B cell (primary cell): ENCODE results near the gene ERBB4. TPM values are rescaled to one million over a fixed set of nuclear protein-coding genes. Genes with fewer than 3 reads are reported as not detected.

Source experiments
- ATAC-seq: fragments of 200-7000 bp; cut with Tn5 transposase; one replicate; pipeline ENCODE4 v1.10.0; 2021; ENCODE audit warnings: low read depth, mild to moderate bottlenecking, moderate number of reproducible peaks, moderate library complexity
- CTCF ChIA-PET: fragments of 350-600 bp; sonication (Branson Sonifier 250); formaldehyde crosslinking; loops from one replicate; lab custom pipeline; 2021; ENCODE audit warnings: antibody characterized with exemption, inconsistent platforms; lab: Charles Lee
- POLR2A ChIA-PET: fragments of 350-600 bp; sonication (Branson Sonifier 250); formaldehyde crosslinking; loops from one replicate; lab custom pipeline; 2021; ENCODE audit warnings: antibody characterized with exemption; lab: Charles Lee
- DNase-seq: peaks from one replicate; pipeline ENCODE4 v3.0.0; 2013
- H2AFZ ChIP-seq: 2 replicates; pipeline ENCODE4 v1.6.1; 2012; ENCODE audit warnings: mild to moderate bottlenecking, low read depth, low read length; ENCODE audit not compliant: insufficient read depth, poor library complexity, severe bottlenecking
- H3K27ac ChIP-seq, 2 donors: 1 replicate in 1 of 2; 2 replicates in 1 of 2; pipeline ENCODE4 v1.5.1; 2012 to 2013; ENCODE audit warnings: low read length in 2 of 2, mild to moderate bottlenecking in 2 of 2, moderate library complexity in 1 of 2
- H3K27me3 ChIP-seq, 4 experiments: fragments of 200-600 bp in 1 of 4; sonication (generic) in 1 of 4; replicated peaks in 1 of 4; 1 replicate in 2 of 4; 2 replicates in 2 of 4; pipeline versions ENCODE4 v1.6.1 to v1.7.0; 2013 to 2016; ENCODE audit warnings: low read length in 3 of 4, mild to moderate bottlenecking in 2 of 4, mixed read lengths in 1 of 4, moderate library complexity in 1 of 4; ENCODE audit not compliant: insufficient read depth in 4 of 4, control insufficient read depth in 3 of 4; ENCODE audit errors: control extremely low read depth in 1 of 4
- H3K36me3 ChIP-seq, 2 experiments: replicated peaks in 1 of 2; 1 replicate in 1 of 2; 2 replicates in 1 of 2; pipeline versions ENCODE4 v1.6.1 to v1.7.1; 2013; ENCODE audit warnings: low read length in 1 of 2; ENCODE audit not compliant: insufficient read depth in 2 of 2, control insufficient read depth in 1 of 2; ENCODE audit errors: control extremely low read depth in 1 of 2, extremely low read depth in 1 of 2
- H3K4me1 ChIP-seq, 2 donors: fragments of 200-600 bp in 1 of 2; sonication (generic) in 1 of 2; 1 replicate in 1 of 2; 2 replicates in 1 of 2; pipeline versions ENCODE4 v1.5.1 to v1.6.1; 2013 to 2017; ENCODE audit warnings: low read length in 2 of 2; ENCODE audit not compliant: control insufficient read depth in 2 of 2, insufficient read depth in 2 of 2
- H3K4me2 ChIP-seq: replicated peaks from 2 replicates; pipeline ENCODE3; 2012; ENCODE audit warnings: mild to moderate bottlenecking, low read depth, low read length; ENCODE audit not compliant: poor library complexity, severe bottlenecking
- H3K4me3 ChIP-seq, 5 experiments: fragments of 200-600 bp in 1 of 5; sonication (generic) in 1 of 5; 1 replicate in 3 of 5; 2 replicates in 2 of 5; pipeline versions ENCODE4 v1.5.1 to v1.7.0; 2011 to 2016; ENCODE audit warnings: low read length in 4 of 5, mild to moderate bottlenecking in 4 of 5, low read depth in 2 of 5, control low read depth in 1 of 5, moderate library complexity in 1 of 5; ENCODE audit not compliant: insufficient read depth in 1 of 5; ENCODE audit errors: control extremely low read depth in 1 of 5, extremely low read depth in 1 of 5
- H3K79me2 ChIP-seq: fragments of 200-600 bp; sonication (generic); one replicate; pipeline ENCODE4 v1.6.0; 2016; ENCODE audit warnings: low read length; ENCODE audit not compliant: control insufficient read depth, insufficient read depth
- H3K9ac ChIP-seq: fragments of 200-600 bp; sonication (generic); 2 replicates; pipeline ENCODE4 v1.6.1; 2017; ENCODE audit warnings: mild to moderate bottlenecking, low read length, moderate library complexity
- H3K9me3 ChIP-seq, 3 donors: one replicate each; pipeline versions ENCODE4 v1.6.1 to v1.7.1; 2013; ENCODE audit warnings: low read length in 2 of 3; ENCODE audit not compliant: control insufficient read depth in 2 of 3, insufficient read depth in 1 of 3; ENCODE audit errors: control extremely low read depth in 1 of 3
- H4K20me1 ChIP-seq: 2 replicates; pipeline ENCODE4 v1.6.0; 2012; ENCODE audit warnings: mild to moderate bottlenecking, low read length; ENCODE audit not compliant: insufficient read depth, control insufficient read depth, poor library complexity, severe bottlenecking
- H3K27ac Mint-ChIP-seq: one replicate; pipeline ENCODE4 v1.8.0; 2021; ENCODE audit warnings: mixed read lengths
- H3K27me3 Mint-ChIP-seq: one replicate; pipeline ENCODE4 v1.8.0; 2021; ENCODE audit warnings: mixed read lengths
- H3K4me1 Mint-ChIP-seq: one replicate; pipeline ENCODE4 v1.8.0; 2021; ENCODE audit warnings: mixed read lengths
- H3K4me3 Mint-ChIP-seq: one replicate; pipeline ENCODE4 v1.8.0; 2021; ENCODE audit warnings: mixed read lengths
- H3K9me3 Mint-ChIP-seq: one replicate; pipeline ENCODE4 v1.8.0; 2022; ENCODE audit warnings: mixed read lengths; ENCODE audit not compliant: insufficient read depth
- EZH2 ChIP-seq: IDR thresholded peaks from 2 replicates; pipeline ENCODE4 v1.6.1; 2012; ENCODE audit warnings: borderline replicate concordance, low read depth, mild to moderate bottlenecking, moderate library complexity, low read length; ENCODE audit not compliant: insufficient read depth, poor library complexity, severe bottlenecking
- WGBS: methylation state at CpG from one replicate; pipeline ENCODE4 v1.1.5; 2013; ENCODE audit warnings: missing lambda C conversion rate; ENCODE audit not compliant: insufficient coverage; 5-methylcytosine and 5-hydroxymethylcytosine counted together
- intact Hi-C: fragments of 100-400 bp; cut with micrococcal nuclease; formaldehyde crosslinking; loops from one replicate; pipeline ENCODE4 v1.10.0; 2022
- polyA plus RNA-seq: library from polyadenylated mRNA; depleted of rRNA; stranded (reverse); fragments of >200 nt; gene quantifications from 2 replicates; pipeline ENCODE4 v1.2.3, GENCODE V29; 2012
- total RNA-seq, 2 donors: library from RNA; stranded (reverse); fragments of 120-200 nt in 1 of 2; gene quantifications; 1 replicate in 1 of 2; 2 replicates in 1 of 2; pipeline versions ENCODE4 v1.2.3 to v1.2.4, GENCODE V29; 2013 to 2022
- TF ChIP-seq, protein P1 (sequence below): fragments of 200-600 bp; IDR thresholded peaks from one replicate; pipeline ENCODE4 v1.8.0; 2022; ENCODE audit warnings: antibody characterized with exemption, mild to moderate bottlenecking

Gene ERBB4
- total and polyA plus RNA-seq, 2 donors (not counting 1 experiment from before 2014, with no cell fraction given), result not detected

DNA sequence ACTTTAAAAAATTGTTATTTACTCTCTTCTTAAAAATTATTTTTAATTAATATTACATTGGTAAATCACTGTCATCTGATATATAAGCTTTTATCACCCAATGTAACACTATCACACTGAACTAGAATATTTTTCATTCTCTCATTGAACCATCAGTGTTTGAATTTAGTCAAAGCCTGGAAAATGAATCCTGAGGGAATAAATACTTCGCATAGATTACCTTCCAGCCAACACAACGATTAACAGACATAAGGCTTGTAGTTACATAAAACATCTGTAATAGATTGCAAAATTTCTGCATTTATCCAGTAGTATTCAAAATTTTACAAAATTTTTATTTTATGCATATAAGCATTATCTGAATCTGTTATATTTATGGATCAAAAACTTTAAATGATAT lies 314.9 kb downstream of the ERBB4 start:
- H3K36me3 ChIP-seq, result no peaks in the 10 kb centered on the region
- ChIA-PET CTCF (no interaction called here), POLR2A (no interaction called here)
- no peak overlapping the region for H3K4me3 ChIP-seq
- no peaks in the 10 kb centered on the region for H3K4me1 ChIP-seq
- no peak for ATAC-seq
- Mint-ChIP-seq H3K27me3 (no peaks in the 10 kb centered on the region), H3K4me1 (no peaks in the 10 kb centered on the region), H3K4me3 (no peak overlapping the region), H3K27ac (no peak overlapping the region), H3K9me3 (no peaks in the 10 kb centered on the region)
- no peaks in the 10 kb centered on the region for H3K9me3 ChIP-seq
- no peak overlapping the region for H2AFZ ChIP-seq
- H4K20me1 ChIP-seq, result no peaks in the 10 kb centered on the region
- H3K27me3 ChIP-seq, result no peaks in the 10 kb centered on the region
- no peak overlapping the region for H3K4me2 ChIP-seq
- intact Hi-C loops, result no loop called here
- H3K79me2 ChIP-seq, result no peaks in the 10 kb centered on the region
- DNase-seq, result no peak
- no peak for TF ChIP-seq EZH2
- TF ChIP-seq, protein P1, sequence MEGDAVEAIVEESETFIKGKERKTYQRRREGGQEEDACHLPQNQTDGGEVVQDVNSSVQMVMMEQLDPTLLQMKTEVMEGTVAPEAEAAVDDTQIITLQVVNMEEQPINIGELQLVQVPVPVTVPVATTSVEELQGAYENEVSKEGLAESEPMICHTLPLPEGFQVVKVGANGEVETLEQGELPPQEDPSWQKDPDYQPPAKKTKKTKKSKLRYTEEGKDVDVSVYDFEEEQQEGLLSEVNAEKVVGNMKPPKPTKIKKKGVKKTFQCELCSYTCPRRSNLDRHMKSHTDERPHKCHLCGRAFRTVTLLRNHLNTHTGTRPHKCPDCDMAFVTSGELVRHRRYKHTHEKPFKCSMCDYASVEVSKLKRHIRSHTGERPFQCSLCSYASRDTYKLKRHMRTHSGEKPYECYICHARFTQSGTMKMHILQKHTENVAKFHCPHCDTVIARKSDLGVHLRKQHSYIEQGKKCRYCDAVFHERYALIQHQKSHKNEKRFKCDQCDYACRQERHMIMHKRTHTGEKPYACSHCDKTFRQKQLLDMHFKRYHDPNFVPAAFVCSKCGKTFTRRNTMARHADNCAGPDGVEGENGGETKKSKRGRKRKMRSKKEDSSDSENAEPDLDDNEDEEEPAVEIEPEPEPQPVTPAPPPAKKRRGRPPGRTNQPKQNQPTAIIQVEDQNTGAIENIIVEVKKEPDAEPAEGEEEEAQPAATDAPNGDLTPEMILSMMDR, result no peak
- H3K27ac ChIP-seq, result no peak overlapping the region
- WGBS, result no CpG with 5 or more reads among the region's 2 CpGs
- H3K9ac ChIP-seq, result no peak overlapping the region

- ChIA-PET POLR2A (no interaction called here), CTCF (no interaction called here)
- H3K4me2 ChIP-seq, result no peak overlapping the region
- no peaks in the 10 kb centered on the region for H4K20me1 ChIP-seq
- no peaks in the 10 kb centered on the region for H3K9me3 ChIP-seq
- no CpG with 5 or more reads among the region's 1 CpG for WGBS
- Mint-ChIP-seq H3K27me3 (no peaks in the 10 kb centered on the region), H3K27ac (no peak overlapping the region), H3K4me3 (no peak overlapping the region), H3K9me3 (no peaks in the 10 kb centered on the region), H3K4me1 (no peaks in the 10 kb centered on the region)
- H3K27me3 ChIP-seq, result no peaks in the 10 kb centered on the region
- no peak for TF ChIP-seq EZH2
- TF ChIP-seq, protein P1, result no peak
- intact Hi-C loops, result no loop called here
- no peak overlapping the region for H3K27ac ChIP-seq
- DNase-seq (no peak), ATAC-seq (no peak)
- no peaks in the 10 kb centered on the region for H3K4me1 ChIP-seq
- no peak overlapping the region for H2AFZ ChIP-seq
- no peaks in the 10 kb centered on the region for H3K36me3 ChIP-seq
- no peak overlapping the region for H3K4me3 ChIP-seq
- no peak overlapping the region for H3K9ac ChIP-seq
- no peaks in the 10 kb centered on the region for H3K79me2 ChIP-seq
Measured at GRCh38 chr2:212213191-212213590, 325.4 kb downstream of the ERBB4 start.
